ENCODE data around the gene ZNF490.

DNA sequence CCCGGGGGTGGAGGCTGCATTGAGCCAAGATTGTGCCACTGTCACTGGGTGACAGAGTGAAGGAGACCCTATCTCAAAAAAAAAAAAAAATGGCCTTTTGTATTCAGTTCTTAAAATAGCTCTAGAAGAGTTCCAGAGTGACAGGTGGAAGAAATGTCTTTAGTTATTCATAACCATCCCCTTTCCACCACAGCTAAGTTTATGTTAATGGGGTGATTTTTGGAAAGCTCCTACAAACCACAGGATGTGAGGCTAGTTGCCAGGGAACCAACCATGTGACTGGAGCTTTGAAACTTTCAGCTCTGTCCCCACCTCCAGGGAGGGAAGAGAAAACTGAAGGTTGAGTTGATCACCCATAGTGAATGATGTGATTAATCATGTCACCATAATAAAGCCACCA, 6.9 kb downstream of the ZNF490 start:
- TF ChIP-seq RAD21 (IDR thresholded peaks at IDR 0.05; ENCODE audit: low read length) (no peak), RCOR1 (IDR thresholded peaks at IDR 0.05; ENCODE audit: insufficient replicate concordance, low read length) (no peak), POLR2A (IDR thresholded peaks at IDR 0.05; ENCODE audit: low read depth, low read length) (no peak), BHLHE40 (IDR thresholded peaks at IDR 0.05; ENCODE audit: low read depth, low read length) (no peak)
- TF ChIP-seq, protein P1, sequence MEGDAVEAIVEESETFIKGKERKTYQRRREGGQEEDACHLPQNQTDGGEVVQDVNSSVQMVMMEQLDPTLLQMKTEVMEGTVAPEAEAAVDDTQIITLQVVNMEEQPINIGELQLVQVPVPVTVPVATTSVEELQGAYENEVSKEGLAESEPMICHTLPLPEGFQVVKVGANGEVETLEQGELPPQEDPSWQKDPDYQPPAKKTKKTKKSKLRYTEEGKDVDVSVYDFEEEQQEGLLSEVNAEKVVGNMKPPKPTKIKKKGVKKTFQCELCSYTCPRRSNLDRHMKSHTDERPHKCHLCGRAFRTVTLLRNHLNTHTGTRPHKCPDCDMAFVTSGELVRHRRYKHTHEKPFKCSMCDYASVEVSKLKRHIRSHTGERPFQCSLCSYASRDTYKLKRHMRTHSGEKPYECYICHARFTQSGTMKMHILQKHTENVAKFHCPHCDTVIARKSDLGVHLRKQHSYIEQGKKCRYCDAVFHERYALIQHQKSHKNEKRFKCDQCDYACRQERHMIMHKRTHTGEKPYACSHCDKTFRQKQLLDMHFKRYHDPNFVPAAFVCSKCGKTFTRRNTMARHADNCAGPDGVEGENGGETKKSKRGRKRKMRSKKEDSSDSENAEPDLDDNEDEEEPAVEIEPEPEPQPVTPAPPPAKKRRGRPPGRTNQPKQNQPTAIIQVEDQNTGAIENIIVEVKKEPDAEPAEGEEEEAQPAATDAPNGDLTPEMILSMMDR (conservative IDR thresholded peaks at IDR 0.05; ENCODE audit: low read depth, low read length) = no peak
